Right atrium auricular region (tissue), 2 donors: ENCODE results near the gene IFITM5. TPM values are rescaled to one million over a fixed set of nuclear protein-coding genes. Genes with fewer than 3 reads are reported as not detected.

Experiments used
- DNase-seq: peaks from one replicate; pipeline ENCODE4 v3.0.0-alpha.2; 2019; ENCODE audit warnings: low spot score
- H3K27ac ChIP-seq, 2 donors: fragments of 200-600 bp; sonication (generic); 1 replicate in 1 of 2; 2 replicates in 1 of 2; pipeline ENCODE4 v1.5.1; 2016 to 2019
- H3K27me3 ChIP-seq, 2 donors: fragments of 200-600 bp; sonication (generic); one replicate each; pipeline versions ENCODE4 v1.5.1 to v1.6.0; 2017 to 2019
- H3K36me3 ChIP-seq: fragments of 200-600 bp; sonication (generic); one replicate; pipeline ENCODE4 v1.5.1; 2016
- H3K4me1 ChIP-seq, 2 donors: fragments of 200-600 bp; sonication (generic); one replicate each; pipeline versions ENCODE4 v1.5.1 to v1.6.0; 2017 to 2019
- H3K4me3 ChIP-seq, 2 donors: fragments of 200-600 bp; sonication (generic); 1 replicate in 1 of 2; 2 replicates in 1 of 2; pipeline ENCODE4 v1.5.1; 2017 to 2019; ENCODE audit warnings: mild to moderate bottlenecking in 1 of 2, moderate library complexity in 1 of 2
- H3K9me3 ChIP-seq, 2 donors: fragments of 200-600 bp; sonication (generic); one replicate each; pipeline ENCODE4 v1.5.1; 2019
- total RNA-seq, 2 donors: library from RNA; depleted of rRNA; stranded (reverse); fragments of >200 nt; gene quantifications; one replicate each; pipeline ENCODE4 v1.1.0, GENCODE V29; 2016
- TF ChIP-seq, protein P1 (sequence below), 2 donors: fragments of 200-600 bp; sonication (generic); IDR thresholded peaks; one replicate each; pipeline ENCODE4 v1.5.1; 2019; ENCODE audit warnings: antibody characterized with exemption in 2 of 2

Gene IFITM5
- total RNA-seq, 2 donors from 2014 or later, result not detected

DNA sequence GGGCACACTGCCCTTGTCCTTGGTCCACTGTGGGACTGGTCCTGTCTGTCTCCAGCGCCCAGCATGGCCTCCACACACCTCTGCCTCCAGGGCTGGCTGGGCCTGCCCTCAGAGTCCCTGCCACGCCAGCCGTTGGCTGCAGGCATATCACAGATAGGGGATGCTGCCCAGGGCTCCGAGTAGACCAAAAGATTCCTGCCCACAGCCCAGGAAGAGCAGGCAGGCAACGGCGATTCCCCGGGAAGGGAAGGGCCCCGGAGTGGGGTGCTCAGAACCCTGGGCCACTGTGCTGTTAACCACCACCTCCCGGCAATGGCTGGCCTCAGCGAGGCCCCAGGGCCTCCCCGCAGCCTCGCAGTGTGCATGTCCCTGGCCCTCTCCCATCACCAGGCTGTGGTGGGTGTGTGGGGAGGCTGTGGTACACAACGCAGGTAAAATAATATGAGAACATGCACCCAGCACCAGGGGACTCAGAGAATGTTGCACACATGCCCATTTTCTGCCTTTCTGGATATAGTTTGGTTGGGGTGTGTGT lies 2.2 kb downstream of the IFITM5 start:
- H3K36me3 ChIP-seq, result no peaks in the 10 kb centered on the region
- H3K27ac ChIP-seq, result no peak overlapping the region
- no peak overlapping the region for H3K4me3 ChIP-seq
- peaks cover 0 to 7% of the 10 kb centered on the region in 2 donors for H3K4me1 ChIP-seq
- no peak for DNase-seq
- H3K9me3 ChIP-seq, result no peaks in the 10 kb centered on the region
- TF ChIP-seq, protein P1, sequence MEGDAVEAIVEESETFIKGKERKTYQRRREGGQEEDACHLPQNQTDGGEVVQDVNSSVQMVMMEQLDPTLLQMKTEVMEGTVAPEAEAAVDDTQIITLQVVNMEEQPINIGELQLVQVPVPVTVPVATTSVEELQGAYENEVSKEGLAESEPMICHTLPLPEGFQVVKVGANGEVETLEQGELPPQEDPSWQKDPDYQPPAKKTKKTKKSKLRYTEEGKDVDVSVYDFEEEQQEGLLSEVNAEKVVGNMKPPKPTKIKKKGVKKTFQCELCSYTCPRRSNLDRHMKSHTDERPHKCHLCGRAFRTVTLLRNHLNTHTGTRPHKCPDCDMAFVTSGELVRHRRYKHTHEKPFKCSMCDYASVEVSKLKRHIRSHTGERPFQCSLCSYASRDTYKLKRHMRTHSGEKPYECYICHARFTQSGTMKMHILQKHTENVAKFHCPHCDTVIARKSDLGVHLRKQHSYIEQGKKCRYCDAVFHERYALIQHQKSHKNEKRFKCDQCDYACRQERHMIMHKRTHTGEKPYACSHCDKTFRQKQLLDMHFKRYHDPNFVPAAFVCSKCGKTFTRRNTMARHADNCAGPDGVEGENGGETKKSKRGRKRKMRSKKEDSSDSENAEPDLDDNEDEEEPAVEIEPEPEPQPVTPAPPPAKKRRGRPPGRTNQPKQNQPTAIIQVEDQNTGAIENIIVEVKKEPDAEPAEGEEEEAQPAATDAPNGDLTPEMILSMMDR (IDR thresholded peaks at IDR 0.05), result no peak
- H3K27me3 ChIP-seq, result peaks cover 0 to 9% of the 10 kb centered on the region in 2 donors

DNA sequence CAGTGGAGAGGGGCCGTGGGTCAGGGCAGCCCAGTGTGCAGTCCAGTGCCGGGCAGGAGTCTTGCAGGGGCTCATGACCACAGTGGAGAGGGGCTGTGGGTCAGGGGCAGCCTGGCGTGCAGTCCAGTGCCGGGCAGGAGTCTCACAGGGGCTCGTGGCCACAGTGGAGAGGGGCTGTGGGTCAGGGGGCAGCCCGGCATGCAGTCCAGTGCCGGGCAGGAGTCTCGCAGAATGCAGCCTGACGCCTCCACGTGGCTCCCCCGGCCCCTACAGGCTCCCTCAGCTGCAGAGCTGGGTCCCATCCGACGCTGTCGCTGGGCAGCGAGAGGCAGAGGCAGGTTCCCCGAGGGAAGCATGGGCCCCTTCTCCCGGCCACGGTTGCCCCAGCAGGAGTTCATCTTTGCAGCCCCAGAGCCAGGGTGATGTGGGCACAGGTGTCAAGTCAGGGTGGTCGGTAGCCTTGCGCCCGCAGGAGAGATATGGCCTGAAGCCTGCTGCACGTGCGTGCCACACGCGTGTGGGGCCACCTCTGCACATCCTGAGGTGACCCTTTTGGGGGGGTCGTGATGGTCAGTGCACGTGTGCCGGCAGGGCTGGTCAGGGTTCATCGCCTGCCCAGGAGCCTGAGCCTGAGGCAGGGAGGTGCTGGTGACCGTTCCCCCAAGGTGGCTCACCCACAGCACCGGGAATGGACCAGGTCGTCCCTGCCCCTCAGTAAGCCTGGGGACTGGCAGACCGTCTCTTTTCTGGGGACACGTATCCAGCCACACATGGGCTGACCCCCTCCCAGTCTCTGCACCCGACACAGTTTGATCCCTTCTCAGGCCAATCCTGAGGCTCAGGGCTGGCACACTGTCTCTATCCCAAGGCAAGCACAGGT lies 2.9 kb downstream of the IFITM5 start:
- no peak for DNase-seq
- TF ChIP-seq, protein P1 (IDR thresholded peaks at IDR 0.05), result no peak
- no peaks in the 10 kb centered on the region for H3K36me3 ChIP-seq
- H3K9me3 ChIP-seq, result no peaks in the 10 kb centered on the region
- peaks cover 0 to 9% of the 10 kb centered on the region in 2 donors for H3K27me3 ChIP-seq
- peaks cover 0 to 7% of the 10 kb centered on the region in 2 donors for H3K4me1 ChIP-seq
- no peak overlapping the region for H3K27ac ChIP-seq
- H3K4me3 ChIP-seq, result no peak overlapping the region

DNA sequence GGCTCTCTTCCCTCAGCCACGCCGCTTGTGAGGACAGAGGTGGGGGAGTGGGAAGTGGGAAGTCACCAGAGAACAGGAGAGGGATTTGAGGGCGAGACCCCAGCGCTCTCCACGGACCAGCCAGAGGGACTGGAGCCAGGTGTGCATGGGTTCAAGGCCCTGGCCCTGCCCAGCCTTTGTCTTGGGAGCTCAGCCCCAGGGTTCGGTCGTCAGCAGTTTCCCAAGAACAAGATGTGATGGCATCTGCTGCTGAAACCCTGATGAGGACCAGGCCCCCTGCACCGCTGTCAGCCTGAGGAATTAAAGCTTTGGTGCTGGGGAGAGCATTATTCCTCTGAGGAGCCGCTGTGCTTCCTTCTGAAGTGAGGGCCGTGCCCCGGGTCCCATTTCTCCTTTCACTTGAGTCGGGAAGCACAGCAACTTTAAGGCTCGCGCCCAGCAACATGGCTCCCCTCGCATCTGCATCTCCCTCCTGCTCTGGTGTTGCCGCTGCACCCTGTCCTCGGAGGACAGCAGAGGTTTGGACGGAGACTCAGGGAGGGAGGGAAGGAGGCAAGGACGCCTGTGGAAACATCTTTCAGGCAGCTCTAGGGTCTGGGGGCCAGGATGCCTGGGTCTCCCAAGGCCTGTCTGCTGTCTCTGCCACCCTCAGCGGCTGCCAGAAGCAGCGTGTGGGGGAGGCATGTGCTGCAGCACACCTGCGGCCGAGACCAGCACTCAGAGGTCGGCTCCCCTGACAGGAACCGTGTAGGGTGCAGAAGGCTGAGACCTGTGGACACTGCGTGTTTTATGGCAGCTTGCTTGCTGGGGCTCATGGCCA lies 3.8 kb downstream of the IFITM5 start:
- H3K9me3 ChIP-seq, result no peaks in the 10 kb centered on the region
- TF ChIP-seq, protein P1 (IDR thresholded peaks at IDR 0.05), result no peak
- no peak for DNase-seq
- H3K36me3 ChIP-seq, result no peaks in the 10 kb centered on the region
- H3K4me1 ChIP-seq, result peaks cover 0 to 7% of the 10 kb centered on the region in 2 donors
- H3K27ac ChIP-seq, result no peak overlapping the region
- H3K4me3 ChIP-seq, result no peak overlapping the region
- H3K27me3 ChIP-seq, result peaks cover 0 to 9% of the 10 kb centered on the region in 2 donors

DNA sequence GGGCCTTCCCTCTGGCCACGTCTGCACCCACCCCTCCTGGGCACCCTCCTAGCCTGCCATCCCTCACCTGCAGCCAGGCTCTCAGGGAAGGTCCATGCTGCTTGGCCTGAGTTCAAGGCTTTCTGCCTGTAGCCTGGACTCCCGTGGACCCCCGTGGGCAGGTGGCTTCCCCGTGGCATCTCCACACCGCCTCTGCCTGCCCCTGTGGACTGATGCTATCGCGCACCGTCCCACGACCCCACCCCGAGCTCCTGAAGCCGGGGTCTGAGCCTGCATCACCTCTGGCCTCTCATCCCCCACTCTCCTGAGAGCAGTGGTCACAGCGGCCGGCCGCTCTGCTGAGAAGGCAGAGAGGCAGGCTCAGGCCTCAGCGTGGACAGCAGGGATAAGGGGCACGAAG lies 4.5 kb downstream of the IFITM5 start:
- Histone ChIP-seq H3K4me1 (peaks cover 0 to 5% of the 10 kb centered on the region in 2 donors), H3K4me3 (no peak overlapping the region), H3K9me3 (no peaks in the 10 kb centered on the region), H3K27me3 (peaks cover 0 to 6% of the 10 kb centered on the region in 2 donors), H3K36me3 (no peaks in the 10 kb centered on the region), H3K27ac (no peak overlapping the region)
- DNase-seq, result no peak
- TF ChIP-seq, protein P1 (IDR thresholded peaks at IDR 0.05), result no peak

DNA sequence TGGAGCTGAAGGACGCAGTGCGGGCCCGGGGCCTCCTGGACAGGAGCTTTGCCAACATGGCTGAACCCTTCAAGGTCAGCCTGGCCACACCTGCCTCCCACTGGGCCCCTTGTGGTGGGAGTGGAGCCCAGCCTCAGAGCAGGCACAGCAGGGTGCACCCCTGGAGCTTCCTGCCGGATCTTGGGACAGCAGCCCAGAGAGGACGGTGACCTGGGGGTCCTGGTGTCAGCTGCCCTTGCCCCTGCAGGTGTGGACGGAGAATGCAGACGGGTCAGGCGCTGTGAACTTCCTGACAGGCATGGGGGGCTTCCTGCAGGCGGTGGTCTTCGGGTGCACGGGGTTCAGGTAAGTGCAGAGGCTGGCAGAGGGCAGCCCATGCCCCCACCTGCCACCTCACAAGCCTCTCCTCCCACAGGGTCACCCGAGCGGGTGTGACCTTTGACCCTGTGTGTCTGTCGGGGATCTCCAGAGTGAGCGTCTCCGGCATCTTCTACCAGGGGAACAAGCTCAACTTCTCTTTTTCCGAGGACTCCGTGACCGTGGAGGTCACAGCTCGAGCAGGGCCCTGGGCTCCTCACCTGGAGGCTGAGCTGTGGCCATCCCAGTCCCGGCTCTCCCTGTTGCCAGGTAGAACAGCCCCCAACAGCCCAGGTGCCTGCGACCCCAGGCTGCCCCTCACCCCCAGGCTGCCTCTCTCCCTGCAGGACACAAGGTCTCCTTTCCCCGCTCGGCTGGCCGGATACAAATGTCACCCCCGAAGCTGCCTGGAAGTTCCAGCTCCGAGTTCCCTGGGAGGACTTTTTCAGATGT lies 5.3 kb downstream of the IFITM5 start:
- TF ChIP-seq, protein P1 (IDR thresholded peaks at IDR 0.05), result no peak
- Histone ChIP-seq H3K4me3 (no peak overlapping the region), H3K36me3 (no peaks in the 10 kb centered on the region), H3K27ac (no peak overlapping the region), H3K9me3 (no peaks in the 10 kb centered on the region), H3K4me1 (peaks cover 0 to 11% of the 10 kb centered on the region in 2 donors), H3K27me3 (peaks cover 0 to 4% of the 10 kb centered on the region in 2 donors)
- DNase-seq, result no peak
